NCI-H1092 (cell line): ENCODE data around the gene EDA.

Experiments used
- DNase-seq: peaks from one replicate; lab custom pipeline; 2025; lab: John Stamatoyannopoulos, UW

Gene EDA

DNA sequence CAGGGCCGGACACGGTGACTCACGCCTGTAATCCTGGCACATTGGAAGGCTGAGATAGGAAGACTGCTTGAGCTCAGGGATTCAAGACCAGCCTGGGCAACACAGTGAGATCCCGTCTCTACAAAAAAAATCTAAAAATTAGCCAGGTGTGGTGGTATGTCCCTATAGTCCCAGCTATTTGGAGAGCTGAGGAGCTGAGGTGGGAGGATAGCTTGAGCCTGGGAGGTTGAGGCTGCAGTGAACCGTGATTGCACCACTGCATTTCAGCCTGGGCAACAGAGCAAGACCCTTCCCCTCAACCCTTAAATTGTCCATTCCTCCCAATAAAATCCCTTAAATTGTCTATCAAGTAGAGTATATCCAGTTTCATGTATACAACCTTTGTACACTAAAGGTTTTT, 463.4 kb downstream of the EDA start:
- DNase-seq: no peak

DNA sequence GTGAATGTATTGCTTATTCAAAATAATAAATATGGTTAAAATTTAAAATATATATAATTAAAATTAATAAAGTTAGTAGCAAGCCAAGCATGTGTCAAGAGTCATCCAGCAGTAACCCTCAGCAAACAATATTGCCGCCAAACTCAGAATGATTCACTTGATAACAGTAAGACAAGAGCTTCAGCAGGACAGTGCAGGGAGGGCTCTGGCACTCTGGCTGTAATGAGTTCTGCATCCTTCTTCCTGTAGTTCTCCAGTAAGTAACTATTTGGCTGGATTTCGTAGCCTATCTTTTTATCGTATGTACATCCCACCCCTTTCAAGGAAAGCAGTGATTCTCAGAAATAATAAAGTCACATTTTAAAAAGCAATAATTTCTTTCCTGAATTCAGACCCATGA, 464.0 kb downstream of the EDA start:
- DNase-seq: no peak

DNA sequence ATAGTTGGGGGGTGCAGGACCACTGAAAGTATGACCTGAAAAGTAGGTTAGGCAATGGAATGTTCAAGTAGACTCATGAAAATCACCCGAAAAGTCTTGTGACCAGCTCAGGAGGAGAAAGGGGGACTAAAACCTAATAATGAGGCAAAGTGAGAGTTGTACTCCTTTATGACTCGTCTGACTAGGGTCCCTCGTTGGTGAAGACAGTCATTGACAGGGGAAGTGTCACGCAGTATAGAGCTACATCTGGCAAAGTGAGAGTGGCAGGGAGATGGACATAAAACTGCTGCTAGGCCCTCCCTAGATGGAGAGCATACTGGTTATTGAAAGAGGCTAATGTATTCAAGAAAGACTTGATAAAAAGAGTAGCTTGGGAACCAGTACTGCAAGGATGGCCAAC, 466.8 kb downstream of the EDA start:
- DNase-seq: no peak

DNA sequence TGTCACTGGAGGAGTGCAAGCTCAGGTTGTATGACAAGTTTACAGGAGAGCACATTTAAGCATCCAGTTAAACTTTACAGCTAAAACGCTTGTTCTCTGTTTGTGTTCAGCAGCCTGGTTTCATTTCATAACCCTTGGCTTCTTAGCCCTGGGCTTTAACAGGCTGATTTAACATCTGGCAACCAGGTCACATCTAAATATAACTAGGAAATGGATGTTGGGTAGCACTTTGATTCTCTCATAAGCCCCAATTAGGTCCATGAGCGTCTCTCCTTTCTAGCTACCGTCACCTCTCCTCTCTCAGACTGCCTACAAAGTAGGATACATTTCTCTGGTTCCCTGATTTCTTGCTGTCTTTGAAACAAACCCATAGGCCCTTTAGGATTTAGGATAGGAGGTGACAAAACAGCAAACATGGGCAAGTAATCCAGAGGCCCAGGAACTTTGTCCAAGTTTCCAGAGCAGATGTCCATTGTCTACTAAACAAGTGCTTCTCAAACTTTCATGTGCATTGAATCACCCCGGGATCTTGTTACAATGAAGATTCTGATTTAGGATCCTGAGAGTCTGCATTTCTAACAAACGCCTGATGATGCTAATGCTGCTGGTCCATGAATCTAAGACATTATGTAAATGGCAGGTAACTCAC, 468.8 kb downstream of the EDA start:
- DNase-seq: no peak

DNA sequence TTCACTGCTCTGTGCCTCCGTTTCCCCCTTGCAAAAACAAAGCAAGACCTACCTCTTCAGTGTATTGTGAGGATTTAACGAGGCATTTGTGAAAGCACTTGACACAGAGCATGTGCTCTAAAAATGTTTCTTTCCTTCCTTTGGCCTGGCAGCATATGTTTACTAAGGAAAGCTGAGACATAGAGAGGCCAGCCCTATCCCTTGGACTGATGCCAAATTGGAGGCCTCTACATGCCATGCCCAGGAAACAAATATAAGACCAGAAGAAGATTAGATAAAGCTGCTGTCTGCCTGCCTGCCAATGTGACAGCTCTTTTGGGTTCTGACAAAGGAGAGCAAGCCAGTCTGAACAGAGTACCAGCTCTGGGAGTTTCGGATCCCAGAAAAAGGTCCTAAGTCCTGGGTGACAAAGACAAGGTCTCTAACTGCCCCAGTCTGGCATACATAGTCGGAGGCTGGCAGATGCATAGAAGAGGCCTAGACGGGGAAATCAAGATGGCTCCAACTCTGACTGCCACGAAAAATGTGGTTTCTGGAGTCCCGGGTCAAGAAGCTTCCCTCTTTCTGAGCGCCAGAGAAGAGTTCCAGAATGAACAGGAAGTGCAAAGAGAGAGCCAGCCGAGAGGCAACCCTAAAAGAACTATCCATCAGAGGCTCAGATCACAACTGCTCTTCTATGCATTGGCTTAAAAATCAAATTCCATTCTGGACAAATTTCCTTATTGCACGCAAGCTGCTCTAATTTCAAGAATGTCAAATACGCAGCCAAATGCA, 472.1 kb downstream of the EDA start:
- DNase-seq: no peak

DNA sequence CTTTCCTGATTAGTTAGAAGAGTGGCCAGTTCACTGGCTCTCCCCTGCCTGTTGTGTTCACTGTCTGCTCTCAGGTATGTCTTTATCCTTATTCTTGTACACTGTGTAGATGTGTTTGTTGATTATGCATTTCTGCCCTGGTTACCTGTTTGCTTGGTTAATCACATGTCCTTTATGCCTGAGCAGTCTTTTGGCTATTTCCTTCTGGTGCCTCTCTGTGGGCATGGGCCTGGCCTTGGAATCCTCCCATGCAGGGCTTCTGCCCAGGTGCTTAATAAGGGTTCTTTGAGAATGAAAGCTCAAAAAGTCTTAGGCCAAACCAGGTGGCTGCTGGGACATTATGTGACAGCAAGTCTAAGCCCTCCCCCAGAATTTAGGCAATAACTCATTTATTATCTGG, 472.8 kb downstream of the EDA start:
- DNase-seq: no peak
